HEK293 (cell line): ENCODE data around the gene GGA1.

Source experiments
- ATF2 ChIP-seq: fragments of 450-650 bp; formaldehyde crosslinking; IDR thresholded peaks from 2 replicates; pipeline ENCODE4 v1.5.1; 2016; ENCODE audit warnings: missing biosample characterization, missing genetic modification characterization, low read depth
- CTCF ChIP-seq: fragments of 450-650 bp; formaldehyde crosslinking; IDR thresholded peaks from 2 replicates; pipeline ENCODE4 v1.5.1; 2016; ENCODE audit warnings: missing biosample characterization, missing genetic modification characterization
- ZBTB21 ChIP-seq: fragments of 450-650 bp; formaldehyde crosslinking; IDR thresholded peaks from 2 replicates; pipeline ENCODE4 v1.5.1; 2017; ENCODE audit warnings: missing biosample characterization, missing genetic modification characterization
- ZFHX2 ChIP-seq: fragments of 450-650 bp; formaldehyde crosslinking; conservative IDR thresholded peaks from 2 replicates; pipeline ENCODE4 v1.5.1; 2016; ENCODE audit warnings: missing biosample characterization, missing genetic modification characterization
- ZNF114 ChIP-seq: fragments of 450-650 bp; formaldehyde crosslinking; IDR thresholded peaks from 2 replicates; pipeline ENCODE4 v1.5.0; 2017; ENCODE audit warnings: missing biosample characterization, missing genetic modification characterization
- ZNF670 ChIP-seq: fragments of 450-650 bp; formaldehyde crosslinking; IDR thresholded peaks from 2 replicates; pipeline ENCODE4 v1.5.1; 2016; ENCODE audit warnings: missing biosample characterization, missing genetic modification characterization, low read depth
- ZNF777 ChIP-seq: fragments of 450-650 bp; formaldehyde crosslinking; IDR thresholded peaks from 2 replicates; pipeline ENCODE4 v1.5.1; 2017; ENCODE audit warnings: missing biosample characterization, missing genetic modification characterization, borderline replicate concordance
- ZSCAN30 ChIP-seq: fragments of 450-650 bp; IDR thresholded peaks from 2 replicates; pipeline ENCODE4 v1.5.1; 2018; ENCODE audit warnings: missing biosample characterization, mild to moderate bottlenecking, missing genetic modification characterization, moderate library complexity

GRCh38 chr22:37647928-37648327, 39.3 kb downstream of the GGA1 start:
- TF ChIP-seq CTCF, result no peak
- TF ChIP-seq ATF2, result no peak
- no peak for TF ChIP-seq ZNF670 (tag by site-specific recombination)
- no peak for TF ChIP-seq ZSCAN30
- TF ChIP-seq ZNF114 (tag by site-specific recombination), result no peak
- no peak for TF ChIP-seq ZNF777 (tag by site-specific recombination)
- TF ChIP-seq ZFHX2 (tag by site-specific recombination), result no peak
- TF ChIP-seq ZBTB21 (tag by site-specific recombination), result no peak
